ENCODE results near the gene SRC.

DNA sequence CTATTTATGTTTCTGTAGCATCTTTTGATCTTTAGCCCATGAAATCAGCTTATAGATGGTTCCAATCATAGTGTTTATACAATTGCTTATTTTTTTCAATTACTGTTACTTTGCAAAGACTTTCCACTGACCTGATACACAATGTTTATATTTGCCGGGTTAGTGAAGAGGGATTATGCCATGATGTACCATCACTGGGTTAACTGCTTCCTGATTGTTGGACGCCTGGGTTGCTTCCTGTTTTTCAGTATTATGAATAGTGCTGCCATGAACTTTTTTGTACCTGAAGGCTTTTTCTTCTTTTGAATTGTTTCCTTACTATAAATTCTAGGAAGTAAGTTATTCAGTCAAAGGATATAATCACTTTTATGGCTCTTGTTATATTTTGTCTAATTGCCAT, 49.6 kb upstream of the SRC start:
- no peak for TF ChIP-seq EP300 (IDR thresholded peaks at IDR 0.05)
- TF ChIP-seq, protein P1, sequence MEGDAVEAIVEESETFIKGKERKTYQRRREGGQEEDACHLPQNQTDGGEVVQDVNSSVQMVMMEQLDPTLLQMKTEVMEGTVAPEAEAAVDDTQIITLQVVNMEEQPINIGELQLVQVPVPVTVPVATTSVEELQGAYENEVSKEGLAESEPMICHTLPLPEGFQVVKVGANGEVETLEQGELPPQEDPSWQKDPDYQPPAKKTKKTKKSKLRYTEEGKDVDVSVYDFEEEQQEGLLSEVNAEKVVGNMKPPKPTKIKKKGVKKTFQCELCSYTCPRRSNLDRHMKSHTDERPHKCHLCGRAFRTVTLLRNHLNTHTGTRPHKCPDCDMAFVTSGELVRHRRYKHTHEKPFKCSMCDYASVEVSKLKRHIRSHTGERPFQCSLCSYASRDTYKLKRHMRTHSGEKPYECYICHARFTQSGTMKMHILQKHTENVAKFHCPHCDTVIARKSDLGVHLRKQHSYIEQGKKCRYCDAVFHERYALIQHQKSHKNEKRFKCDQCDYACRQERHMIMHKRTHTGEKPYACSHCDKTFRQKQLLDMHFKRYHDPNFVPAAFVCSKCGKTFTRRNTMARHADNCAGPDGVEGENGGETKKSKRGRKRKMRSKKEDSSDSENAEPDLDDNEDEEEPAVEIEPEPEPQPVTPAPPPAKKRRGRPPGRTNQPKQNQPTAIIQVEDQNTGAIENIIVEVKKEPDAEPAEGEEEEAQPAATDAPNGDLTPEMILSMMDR (IDR thresholded peaks at IDR 0.05) = no peak
- TF ChIP-seq POLR2A (IDR thresholded peaks at IDR 0.05) = no peak

Data from suprapubic skin (tissue), 3 donors.